ENCODE results near the gene DENND2A.
"Not testable (repeated sequence)": the region's sequence is repeated elsewhere in the genome, so short reads cannot be mapped to it uniquely, and the experiment has no call there.

The DENND2A gene

GRCh38 chr7:140625192-140625558 is 15.4 kb downstream of the DENND2A start:
- peaks cover 11% of the 10 kb centered on the region for H3K4me1 ChIP-seq (ENCODE audit: insufficient read depth, low read length)
- not testable (repeated sequence) for H3K9ac ChIP-seq (ENCODE audit: low read depth, low read length); H3K27me3 ChIP-seq (ENCODE audit: insufficient read depth, low read length); H3K4me3 ChIP-seq (ENCODE audit: low read length); H3K9me3 ChIP-seq (ENCODE audit: insufficient read depth, low read depth, low read length); H3K27ac ChIP-seq (ENCODE audit: low read length); H3K36me3 ChIP-seq (ENCODE audit: insufficient read depth, low read depth, low read length)

- Histone ChIP-seq H3K27ac (ENCODE audit: low read length) (no peak overlapping the region), H3K4me1 (ENCODE audit: insufficient read depth, low read length) (peaks cover 11% of the 10 kb centered on the region), H3K36me3 (ENCODE audit: insufficient read depth, low read depth, low read length) (no peaks in the 10 kb centered on the region), H3K9me3 (ENCODE audit: insufficient read depth, low read depth, low read length) (no peaks in the 10 kb centered on the region), H3K9ac (ENCODE audit: low read depth, low read length) (no peak overlapping the region), H3K27me3 (ENCODE audit: insufficient read depth, low read length) (no peaks in the 10 kb centered on the region), H3K4me3 (ENCODE audit: low read length) (no peak overlapping the region)
These were observed 16.0 kb downstream of the DENND2A start for GRCh38 chr7:140624392-140625191.

- peaks cover 11% of the 10 kb centered on the region for H3K4me1 ChIP-seq (ENCODE audit: insufficient read depth, low read length)
- H3K36me3 ChIP-seq (ENCODE audit: insufficient read depth, low read depth, low read length) = no peaks in the 10 kb centered on the region
- H3K27ac ChIP-seq (ENCODE audit: low read length) = no peak overlapping the region
- H3K4me3 ChIP-seq (ENCODE audit: low read length) = no peak overlapping the region
- H3K27me3 ChIP-seq (ENCODE audit: insufficient read depth, low read length) = no peaks in the 10 kb centered on the region
- no peak overlapping the region for H3K9ac ChIP-seq (ENCODE audit: low read depth, low read length)
- no peaks in the 10 kb centered on the region for H3K9me3 ChIP-seq (ENCODE audit: insufficient read depth, low read depth, low read length)
These were observed 16.6 kb downstream of the DENND2A start for GRCh38 chr7:140623980-140624379.

- Histone ChIP-seq H3K9me3 (ENCODE audit: insufficient read depth, low read depth, low read length) (no peaks in the 10 kb centered on the region), H3K27me3 (ENCODE audit: insufficient read depth, low read length) (no peaks in the 10 kb centered on the region), H3K4me1 (ENCODE audit: insufficient read depth, low read length) (peaks cover 7% of the 10 kb centered on the region), H3K9ac (ENCODE audit: low read depth, low read length) (no peak overlapping the region), H3K4me3 (ENCODE audit: low read length) (no peak overlapping the region), H3K36me3 (ENCODE audit: insufficient read depth, low read depth, low read length) (no peaks in the 10 kb centered on the region), H3K27ac (ENCODE audit: low read length) (no peak overlapping the region)
These were observed 19.1 kb downstream of the DENND2A start for GRCh38 chr7:140621401-140622021.

GRCh38 chr7:140619915-140620510 is 20.6 kb downstream of the DENND2A start:
- H3K27me3 ChIP-seq (ENCODE audit: insufficient read depth, low read length); H3K4me3 ChIP-seq (ENCODE audit: low read length); H3K4me1 ChIP-seq (ENCODE audit: insufficient read depth, low read length): not testable (repeated sequence)

GRCh38 chr7:140619176-140619575 is 21.4 kb downstream of the DENND2A start:
- no peaks in the 10 kb centered on the region for H3K4me1 ChIP-seq (ENCODE audit: insufficient read depth, low read length)

More at GRCh38 chr7:140619915-140620510, 20.6 kb downstream of the DENND2A start:
- H3K27ac ChIP-seq (ENCODE audit: low read length); H3K36me3 ChIP-seq (ENCODE audit: insufficient read depth, low read depth, low read length); H3K9me3 ChIP-seq (ENCODE audit: insufficient read depth, low read depth, low read length); H3K9ac ChIP-seq (ENCODE audit: low read depth, low read length): not testable (repeated sequence)

GRCh38 chr7:140618306-140618705 is 22.3 kb downstream of the DENND2A start:
- Histone ChIP-seq H3K9ac (ENCODE audit: low read depth, low read length) (no peak overlapping the region), H3K4me1 (ENCODE audit: insufficient read depth, low read length) (no peaks in the 10 kb centered on the region), H3K27ac (ENCODE audit: low read length) (no peak overlapping the region), H3K27me3 (ENCODE audit: insufficient read depth, low read length) (no peaks in the 10 kb centered on the region), H3K4me3 (ENCODE audit: low read length) (no peak overlapping the region), H3K36me3 (ENCODE audit: insufficient read depth, low read depth, low read length) (no peaks in the 10 kb centered on the region), H3K9me3 (ENCODE audit: insufficient read depth, low read depth, low read length) (no peaks in the 10 kb centered on the region)

More at GRCh38 chr7:140619176-140619575, 21.4 kb downstream of the DENND2A start:
- Histone ChIP-seq H3K4me3 (ENCODE audit: low read length) (no peak overlapping the region), H3K9me3 (ENCODE audit: insufficient read depth, low read depth, low read length) (no peaks in the 10 kb centered on the region), H3K27me3 (ENCODE audit: insufficient read depth, low read length) (no peaks in the 10 kb centered on the region), H3K27ac (ENCODE audit: low read length) (no peak overlapping the region), H3K9ac (ENCODE audit: low read depth, low read length) (no peak overlapping the region), H3K36me3 (ENCODE audit: insufficient read depth, low read depth, low read length) (no peaks in the 10 kb centered on the region)

- H3K27ac ChIP-seq (ENCODE audit: low read length) = no peak overlapping the region
- H3K4me3 ChIP-seq (ENCODE audit: low read length) = no peak overlapping the region
- H3K9ac ChIP-seq (ENCODE audit: low read depth, low read length) = no peak overlapping the region
- H3K27me3 ChIP-seq (ENCODE audit: insufficient read depth, low read length) = no peaks in the 10 kb centered on the region
- H3K9me3 ChIP-seq (ENCODE audit: insufficient read depth, low read depth, low read length) = no peaks in the 10 kb centered on the region
- H3K36me3 ChIP-seq (ENCODE audit: insufficient read depth, low read depth, low read length) = no peaks in the 10 kb centered on the region
- no peaks in the 10 kb centered on the region for H3K4me1 ChIP-seq (ENCODE audit: insufficient read depth, low read length)
These were observed 23.5 kb downstream of the DENND2A start for GRCh38 chr7:140617081-140617480.

GRCh38 chr7:140616328-140616727 is 24.3 kb downstream of the DENND2A start:
- Histone ChIP-seq H3K9ac (ENCODE audit: low read depth, low read length) (no peak overlapping the region), H3K4me3 (ENCODE audit: low read length) (no peak overlapping the region), H3K9me3 (ENCODE audit: insufficient read depth, low read depth, low read length) (no peaks in the 10 kb centered on the region), H3K4me1 (ENCODE audit: insufficient read depth, low read length) (no peaks in the 10 kb centered on the region), H3K27me3 (ENCODE audit: insufficient read depth, low read length) (no peaks in the 10 kb centered on the region), H3K36me3 (ENCODE audit: insufficient read depth, low read depth, low read length) (no peaks in the 10 kb centered on the region), H3K27ac (ENCODE audit: low read length) (no peak overlapping the region)

GRCh38 chr7:140611641-140612040 is 29.0 kb downstream of the DENND2A start:
- no peak overlapping the region for H3K9ac ChIP-seq (ENCODE audit: low read depth, low read length)
- H3K4me3 ChIP-seq (ENCODE audit: low read length) = no peak overlapping the region
- no peaks in the 10 kb centered on the region for H3K9me3 ChIP-seq (ENCODE audit: insufficient read depth, low read depth, low read length)
- H3K27ac ChIP-seq (ENCODE audit: low read length) = no peak overlapping the region
- H3K4me1 ChIP-seq (ENCODE audit: insufficient read depth, low read length) = no peaks in the 10 kb centered on the region
- H3K36me3 ChIP-seq (ENCODE audit: insufficient read depth, low read depth, low read length) = no peaks in the 10 kb centered on the region
- H3K27me3 ChIP-seq (ENCODE audit: insufficient read depth, low read length) = no peaks in the 10 kb centered on the region

GRCh38 chr7:140610204-140611165 is 30.1 kb downstream of the DENND2A start:
- Histone ChIP-seq H3K27ac (ENCODE audit: low read length) (no peak overlapping the region), H3K4me3 (ENCODE audit: low read length) (no peak overlapping the region), H3K9me3 (ENCODE audit: insufficient read depth, low read depth, low read length) (no peaks in the 10 kb centered on the region), H3K27me3 (ENCODE audit: insufficient read depth, low read length) (no peaks in the 10 kb centered on the region), H3K36me3 (ENCODE audit: insufficient read depth, low read depth, low read length) (no peaks in the 10 kb centered on the region), H3K4me1 (ENCODE audit: insufficient read depth, low read length) (no peaks in the 10 kb centered on the region), H3K9ac (ENCODE audit: low read depth, low read length) (no peak overlapping the region)

Measured in iPS-20b (cell line).